Amniotic epithelial cell (primary cell): ENCODE results near the gene IRX4.
A peak's percentile ranks its signal among the peaks of the same experiment; 100 is the strongest.

Experiments used
- DNase-seq: peaks from one replicate; pipeline ENCODE4 v3.0.0-alpha.2; 2010; ENCODE audit warnings: low read depth

IRX4 gene

GRCh38 chr5:1836176-1836890 is 46.4 kb downstream of the IRX4 start:
- no peak for DNase-seq

DNA sequence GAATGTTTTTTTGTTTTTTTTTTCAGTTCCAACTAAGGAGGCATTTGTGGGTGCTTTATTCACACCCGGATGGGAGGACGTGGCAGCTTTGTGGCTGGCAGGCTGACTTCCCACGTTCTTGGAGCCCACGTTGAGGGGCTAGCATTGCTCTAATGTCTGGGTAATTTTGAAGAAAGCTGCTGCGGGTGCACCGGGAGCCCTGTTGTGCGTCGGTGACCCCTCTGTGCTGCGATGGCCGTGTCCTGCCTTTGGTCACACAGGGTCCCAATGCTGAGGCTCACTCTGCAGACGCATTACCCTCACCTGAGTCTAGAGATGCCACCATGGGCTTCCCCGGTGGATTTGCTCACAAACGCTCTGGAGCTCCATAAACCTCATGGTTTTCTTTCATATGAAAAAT is 47.3 kb downstream of the IRX4 start:
- DNase-seq = no peak

DNA sequence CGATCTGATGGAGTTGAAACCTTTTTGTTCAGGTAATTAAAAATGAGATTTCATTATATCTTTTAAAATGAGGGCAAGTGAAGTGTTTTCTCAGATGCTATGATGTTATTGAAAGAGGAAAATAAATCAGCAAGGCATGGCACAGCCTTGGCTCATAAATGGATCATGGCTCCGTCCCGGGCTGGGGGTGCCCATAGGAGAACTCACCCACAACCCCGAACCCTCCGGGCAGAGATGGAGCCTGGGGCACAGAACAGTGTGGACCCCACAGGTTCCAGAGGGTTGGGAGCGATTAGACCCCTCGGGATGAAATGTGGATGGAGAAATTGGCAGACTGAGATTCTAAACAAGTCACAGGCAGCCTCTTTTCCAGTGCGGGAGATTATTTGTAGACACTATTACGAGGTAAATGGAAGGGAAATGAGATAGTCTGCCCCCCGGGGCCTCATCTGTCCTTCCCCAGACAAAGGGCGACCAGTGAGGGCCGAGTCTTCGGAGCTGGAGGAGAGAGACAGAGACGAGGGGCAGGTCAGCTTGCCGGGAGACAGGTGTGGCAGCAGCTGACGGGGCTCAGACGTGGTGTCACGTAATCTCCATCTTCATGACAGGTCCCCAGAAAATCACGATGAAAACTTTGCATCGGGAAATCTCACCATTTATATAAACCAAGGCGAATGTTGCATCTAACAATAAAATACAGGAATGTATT is 47.9 kb downstream of the IRX4 start:
- no peak for DNase-seq

GRCh38 chr5:1834022-1834551 is 48.6 kb downstream of the IRX4 start:
- no peak for DNase-seq

GRCh38 chr5:1833264-1834021 is 49.3 kb downstream of the IRX4 start:
- no peak for DNase-seq

GRCh38 chr5:1832511-1833250 is 50.0 kb downstream of the IRX4 start:
- no peak for DNase-seq

- no peak for DNase-seq
Measured at GRCh38 chr5:1831677-1832313, 50.9 kb downstream of the IRX4 start.

DNA sequence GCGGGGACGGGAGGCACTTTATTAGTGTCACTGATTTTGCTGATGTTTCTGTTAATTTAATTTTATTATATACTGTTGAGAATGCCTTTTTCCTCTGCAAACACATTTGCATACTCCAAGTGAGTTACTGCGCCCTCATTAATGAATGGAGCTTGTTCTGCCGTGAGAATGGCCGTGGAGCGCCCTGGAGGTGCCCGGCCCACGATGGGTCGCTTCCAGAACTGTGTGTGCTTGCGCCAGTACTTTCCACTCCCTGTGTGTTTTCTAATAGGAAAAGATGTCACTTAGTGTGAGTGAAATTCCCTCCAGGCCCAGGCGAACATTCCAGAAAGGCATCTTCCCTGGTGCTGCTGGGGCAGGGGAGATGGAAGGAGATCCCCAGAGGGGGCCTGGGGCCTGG is 51.5 kb downstream of the IRX4 start:
- no peak for DNase-seq

GRCh38 chr5:1830571-1831228 is 52.0 kb downstream of the IRX4 start:
- DNase-seq = no peak

DNA sequence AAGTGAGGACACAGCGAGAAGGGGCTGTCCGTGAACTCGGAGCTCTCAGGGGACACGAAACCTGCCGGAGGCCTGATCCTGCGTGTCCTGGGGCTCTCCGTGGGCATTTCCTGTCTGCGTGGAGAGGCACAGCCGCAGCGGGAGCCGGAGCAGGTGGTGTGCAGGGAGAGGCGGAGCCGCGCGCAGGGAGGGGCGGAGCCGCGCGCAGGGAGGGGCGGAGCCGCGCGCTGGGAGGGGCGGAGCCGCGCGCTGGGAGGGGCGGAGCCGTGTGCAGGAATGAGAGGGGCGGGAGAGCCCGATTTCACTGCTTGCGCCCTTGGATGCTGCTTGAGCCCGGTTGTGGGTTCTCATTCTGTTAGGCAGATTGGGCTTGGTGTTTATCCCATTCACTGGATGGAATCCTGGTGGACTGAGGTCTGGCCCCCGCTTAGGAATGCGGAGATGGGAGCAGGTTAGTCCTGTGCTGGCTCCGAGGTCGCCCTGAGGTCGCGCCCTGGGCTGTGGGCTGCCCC is 54.8 kb downstream of the IRX4 start:
- peak; percentile 7 for DNase-seq
